Endothelial cell of umbilical vein (primary cell): Measurements from ENCODE around the gene MYO1G. TPM values are rescaled to one million over a fixed set of nuclear protein-coding genes. Genes with fewer than 3 reads are reported as not detected.

Experiments
- BruUV-seq: library from RNA; stranded (reverse); fragments of 400-500 nt; replicated peaks from 2 replicates; lab custom pipeline; 2021; lab: Mats Ljungman, UMichigan
- CTCF ChIA-PET: fragments of 300-600, 350-600 bp; sonication (Branson Sonifier 250); formaldehyde crosslinking; loops from one replicate; lab custom pipeline; 2021; ENCODE audit warnings: antibody characterized with exemption, inconsistent platforms; lab: Charles Lee
- POLR2A ChIA-PET: fragments of 300-600, 350-600 bp; sonication (Branson Sonifier 250); formaldehyde crosslinking; loops from one replicate; lab custom pipeline; 2021; ENCODE audit warnings: antibody characterized with exemption, inconsistent platforms; lab: Charles Lee
- DNase-seq: peaks from one replicate; pipeline ENCODE4 v3.0.0-alpha.2; 2011; ENCODE audit warnings: low read depth, low spot score
- FAIRE-seq: peaks from 2 replicates; lab custom pipeline; 2011; peaks lifted over from hg19 to GRCh38; lab: Jason Lieb, UNC
- H2AFZ ChIP-seq: 2 replicates; pipeline ENCODE4 v1.6.0; 2012; ENCODE audit warnings: low read depth, low read length, control low read depth, inconsistent platforms
- H3K27ac ChIP-seq: 2 replicates; pipeline ENCODE4 v1.5.1; 2011; ENCODE audit warnings: low read depth, mild to moderate bottlenecking, control low read depth, low read length, moderate library complexity; ENCODE audit not compliant: insufficient read depth
- H3K27me3 ChIP-seq, 2 experiments: 2 replicates each; pipeline versions ENCODE4 v1.6.0 to v1.6.1; 2011; ENCODE audit warnings: low read length in 2 of 2, mixed read lengths in 1 of 2; ENCODE audit not compliant: control insufficient read depth in 2 of 2, insufficient read depth in 2 of 2
- H3K36me3 ChIP-seq, 2 experiments: 2 replicates in 1 of 2; 3 replicates in 1 of 2; pipeline ENCODE4 v1.5.1; 2011; ENCODE audit warnings: low read length in 2 of 2, mild to moderate bottlenecking in 1 of 2, moderate library complexity in 1 of 2; ENCODE audit not compliant: control insufficient read depth in 2 of 2, insufficient read depth in 2 of 2; ENCODE audit errors: extremely low read depth in 1 of 2
- H3K4me1 ChIP-seq: 3 replicates; pipeline ENCODE4 v1.5.1; 2011; ENCODE audit warnings: mild to moderate bottlenecking, low read length; ENCODE audit not compliant: control insufficient read depth, insufficient read depth; ENCODE audit errors: extremely low read depth
- H3K4me2 ChIP-seq: 2 replicates; pipeline ENCODE4 v1.6.1; 2011; ENCODE audit warnings: low read length, control low read depth, mixed read lengths; ENCODE audit not compliant: insufficient read depth
- H3K4me3 ChIP-seq, 3 experiments: fragments of 200-600 bp in 1 of 3; sonication (generic), shearing (Covaris generic) in 1 of 3; replicated peaks in 1 of 3; 2 replicates each; pipeline ENCODE4 v1.5.1; 2011 to 2016; ENCODE audit warnings: control low read depth in 3 of 3, low read length in 3 of 3, mild to moderate bottlenecking in 2 of 3, inconsistent platforms in 1 of 3, low read depth in 1 of 3, moderate library complexity in 1 of 3; ENCODE audit not compliant: insufficient read depth in 1 of 3
- H3K79me2 ChIP-seq: 2 replicates; pipeline ENCODE4 v1.6.0; 2012; ENCODE audit warnings: low read length, inconsistent platforms; ENCODE audit not compliant: control insufficient read depth, insufficient read depth
- H3K9ac ChIP-seq: replicated peaks from 2 replicates; pipeline ENCODE3; 2011; ENCODE audit warnings: low read length, control low read depth; ENCODE audit not compliant: insufficient read depth; ENCODE audit errors: extremely low read depth
- H3K9me1 ChIP-seq: replicated peaks from 3 replicates; pipeline ENCODE4 v1.6.0; 2011; ENCODE audit warnings: mild to moderate bottlenecking, low read length; ENCODE audit not compliant: control insufficient read depth, insufficient read depth; ENCODE audit errors: extremely low read depth
- H3K9me3 ChIP-seq: replicated peaks from 2 replicates; pipeline ENCODE4 v1.5.1; 2012; ENCODE audit warnings: low read length, inconsistent platforms; ENCODE audit not compliant: control insufficient read depth, insufficient read depth
- H4K20me1 ChIP-seq: replicated peaks from 2 replicates; pipeline ENCODE3; 2011; ENCODE audit warnings: mild to moderate bottlenecking, low read length; ENCODE audit not compliant: control insufficient read depth, insufficient read depth; ENCODE audit errors: extremely low read depth
- EZH2 ChIP-seq: IDR thresholded peaks from 2 replicates; pipeline ENCODE4 v1.6.1; 2012; ENCODE audit warnings: borderline replicate concordance, low read depth, mild to moderate bottlenecking, moderate library complexity, low read length, inconsistent platforms; ENCODE audit not compliant: severe bottlenecking
- FOS ChIP-seq: IDR thresholded peaks from 2 replicates; pipeline ENCODE4 v1.6.1; 2011; ENCODE audit warnings: mild to moderate bottlenecking, low read length, moderate library complexity, borderline replicate concordance; ENCODE audit not compliant: insufficient read depth
- GATA2 ChIP-seq: IDR thresholded peaks from 2 replicates; pipeline ENCODE4 v1.7.0; 2011; ENCODE audit warnings: low read depth, mild to moderate bottlenecking, moderate library complexity, mixed read lengths, low read length; ENCODE audit not compliant: insufficient read length, insufficient read depth
- JUN ChIP-seq: IDR thresholded peaks from 2 replicates; pipeline ENCODE4 v1.6.1; 2011; ENCODE audit warnings: borderline replicate concordance, low read depth; ENCODE audit not compliant: insufficient read length, insufficient read depth
- MYC ChIP-seq: IDR thresholded peaks from one replicate; pipeline ENCODE4 v1.6.1; 2011; ENCODE audit warnings: mild to moderate bottlenecking, low read depth, low read length
- POLR2A ChIP-seq: IDR thresholded peaks from 2 replicates; pipeline ENCODE4 v1.6.1; 2012; ENCODE audit warnings: low read depth, mild to moderate bottlenecking, control low read depth, low read length
- POLR2AphosphoS5 ChIP-seq: IDR thresholded peaks from 2 replicates; pipeline ENCODE4 v1.6.1; 2012; ENCODE audit warnings: low read depth, mild to moderate bottlenecking, control low read depth, low read length, moderate library complexity; ENCODE audit not compliant: insufficient read depth
- dilution Hi-C: fragments of 300-500 bp; cut with MboI; formaldehyde crosslinking; loops from one replicate; pipeline ENCODE4 v1.15.0; 2019; ENCODE audit warnings: low sequenced_read_pairs; ENCODE audit not compliant: extremely low pct_ligation_motif_present
- intact Hi-C: fragments of 100-400 bp; cut with micrococcal nuclease; formaldehyde crosslinking; loops from one replicate; pipeline ENCODE4 v1.10.0; 2022
- polyA plus RNA-seq, 4 experiments: library from polyadenylated mRNA; depleted of rRNA in 3 of 4; stranded (reverse) in 3 of 4; unstranded in 1 of 4; fragments of >200 nt; gene quantifications; 2 replicates each; pipeline versions ENCODE4 v1.2.1 to v1.2.3, GENCODE V29; 2011 to 2012; ENCODE audit warnings: missing spikeins in 1 of 4
- total RNA-seq: library from RNA; stranded (reverse); gene quantifications from 2 replicates; pipeline ENCODE4 v1.2.3, GENCODE V29; 2021
- TF ChIP-seq, protein P1 (sequence below): IDR thresholded peaks from 2 replicates; pipeline ENCODE4 v1.6.1; 2011; ENCODE audit not compliant: insufficient read depth, insufficient read length
- TF ChIP-seq, protein P2 (sequence below), 2 donors: IDR thresholded peaks; 1 replicate in 1 of 2; 2 replicates in 1 of 2; pipeline ENCODE4 v1.5.1; 2011; ENCODE audit warnings: low read length in 2 of 2, mild to moderate bottlenecking in 2 of 2, moderate library complexity in 2 of 2, control low read depth in 1 of 2, inconsistent platforms in 1 of 2, low read depth in 1 of 2; ENCODE audit not compliant: insufficient read depth in 1 of 2; ENCODE audit errors: extremely low read depth in 1 of 2

MYO1G gene
- total and polyA plus RNA-seq, 2 donors (not counting 3 experiments of a cell fraction or from before 2014, with no cell fraction given), result 0.11 TPM; not detected in 1

DNA sequence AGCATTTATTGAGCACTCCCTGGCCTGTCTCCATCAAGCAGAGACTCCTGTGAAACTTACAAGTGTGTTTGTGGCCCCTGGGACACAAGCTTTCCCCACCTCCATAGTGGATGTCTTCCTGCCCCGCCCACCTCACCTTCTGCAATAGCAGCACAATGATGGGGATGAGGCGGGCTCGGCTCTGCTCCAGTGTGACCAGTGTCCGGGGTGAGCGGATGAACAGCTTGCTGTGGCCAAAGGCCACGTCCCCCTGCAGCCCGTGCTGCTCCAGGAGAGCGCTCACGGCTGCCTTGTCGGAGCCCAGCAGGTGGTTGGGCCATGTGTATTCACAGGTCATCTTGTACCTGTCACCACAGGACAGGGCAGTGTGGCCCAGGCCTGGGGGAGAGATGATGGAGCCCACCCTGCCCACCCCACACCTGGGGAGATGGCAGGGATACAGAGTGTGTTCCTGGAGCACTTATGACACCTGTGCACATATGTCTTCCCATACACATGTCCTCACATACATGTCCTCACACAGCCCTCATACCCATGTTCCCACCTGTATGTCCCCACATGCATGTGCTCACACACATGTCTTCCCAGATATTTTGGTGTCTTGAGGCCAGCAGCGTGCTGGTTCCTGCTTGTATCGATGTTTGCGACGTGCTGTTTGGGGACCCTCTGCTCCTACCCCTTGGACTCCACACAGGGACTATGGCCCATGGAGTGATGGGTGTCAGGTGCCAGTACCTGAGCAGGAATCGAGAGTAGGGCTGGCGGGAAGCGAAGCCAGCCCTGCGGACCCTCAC lies 12.7 kb downstream of the MYO1G start:
- Histone ChIP-seq H3K36me3 (no peaks in the 10 kb centered on the region), H2AFZ (no peak overlapping the region), H3K9ac (no peak overlapping the region), H3K27me3 (peaks cover 0 to 4% of the 10 kb centered on the region in 2 experiments), H3K4me1 (peaks cover 3% of the 10 kb centered on the region), H3K4me2 (no peak overlapping the region), H3K9me1 (no peaks in the 10 kb centered on the region), H3K9me3 (no peaks in the 10 kb centered on the region), H4K20me1 (no peaks in the 10 kb centered on the region), H3K27ac (no peak overlapping the region), H3K4me3 (no peak overlapping the region), H3K79me2 (no peaks in the 10 kb centered on the region)
- dilution Hi-C loops (no loop called here), intact Hi-C loops (no loop called here)
- FAIRE-seq (no peak), DNase-seq (no peak)
- BruUV-seq, result no TSS peak
- ChIA-PET CTCF (interaction anchor here (4.6 to 6.3 kb wide), 2 partner anchors 7 to 170 kb away, joined by 40 to 55 read pairs; no protein-coding TSS in a partner anchor), POLR2A (no interaction called here)
- TF ChIP-seq MYC (no peak), JUN (no peak), EZH2 (no peak), POLR2A (no peak), POLR2AphosphoS5 (no peak), GATA2 (no peak), FOS (no peak)
- TF ChIP-seq, protein P1, sequence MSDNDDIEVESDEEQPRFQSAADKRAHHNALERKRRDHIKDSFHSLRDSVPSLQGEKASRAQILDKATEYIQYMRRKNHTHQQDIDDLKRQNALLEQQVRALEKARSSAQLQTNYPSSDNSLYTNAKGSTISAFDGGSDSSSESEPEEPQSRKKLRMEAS, result no peak
- TF ChIP-seq, protein P2, sequence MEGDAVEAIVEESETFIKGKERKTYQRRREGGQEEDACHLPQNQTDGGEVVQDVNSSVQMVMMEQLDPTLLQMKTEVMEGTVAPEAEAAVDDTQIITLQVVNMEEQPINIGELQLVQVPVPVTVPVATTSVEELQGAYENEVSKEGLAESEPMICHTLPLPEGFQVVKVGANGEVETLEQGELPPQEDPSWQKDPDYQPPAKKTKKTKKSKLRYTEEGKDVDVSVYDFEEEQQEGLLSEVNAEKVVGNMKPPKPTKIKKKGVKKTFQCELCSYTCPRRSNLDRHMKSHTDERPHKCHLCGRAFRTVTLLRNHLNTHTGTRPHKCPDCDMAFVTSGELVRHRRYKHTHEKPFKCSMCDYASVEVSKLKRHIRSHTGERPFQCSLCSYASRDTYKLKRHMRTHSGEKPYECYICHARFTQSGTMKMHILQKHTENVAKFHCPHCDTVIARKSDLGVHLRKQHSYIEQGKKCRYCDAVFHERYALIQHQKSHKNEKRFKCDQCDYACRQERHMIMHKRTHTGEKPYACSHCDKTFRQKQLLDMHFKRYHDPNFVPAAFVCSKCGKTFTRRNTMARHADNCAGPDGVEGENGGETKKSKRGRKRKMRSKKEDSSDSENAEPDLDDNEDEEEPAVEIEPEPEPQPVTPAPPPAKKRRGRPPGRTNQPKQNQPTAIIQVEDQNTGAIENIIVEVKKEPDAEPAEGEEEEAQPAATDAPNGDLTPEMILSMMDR (IDR thresholded peaks at IDR 0.05; ENCODE audit: extremely low read depth in 1 of 2, insufficient read depth in 1 of 2, low read depth in 1 of 2, low read length in 2 of 2), result no peak
